OCI-LY1 (cell line): ENCODE data around the gene SMYD3.

Experiments
- H2AFZ ChIP-seq: fragments of 200-600 bp; sonication (generic), shearing (Covaris generic); 2 replicates; pipeline ENCODE4 v1.6.0; 2014; ENCODE audit warnings: antibody characterized with exemption, mild to moderate bottlenecking, low read length
- H3F3A ChIP-seq: fragments of 200-600 bp; sonication (generic), shearing (Covaris generic); 2 replicates; pipeline ENCODE4 v1.6.0; 2014; ENCODE audit warnings: mild to moderate bottlenecking, antibody characterized with exemption, low read length, moderate library complexity; ENCODE audit not compliant: insufficient read depth
- H3K27ac ChIP-seq: fragments of 200-600 bp; sonication (generic); 2 replicates; pipeline ENCODE4 v1.5.1; 2014; ENCODE audit warnings: low read length, mixed run types, mild to moderate bottlenecking, low read depth; ENCODE audit not compliant: poor library complexity, severe bottlenecking
- H3K27me3 ChIP-seq: fragments of 200-600 bp; sonication (generic); 2 replicates; pipeline ENCODE4 v1.6.0; 2014; ENCODE audit warnings: antibody characterized with exemption, mild to moderate bottlenecking, low read length, moderate library complexity; ENCODE audit not compliant: insufficient read depth
- H3K36me3 ChIP-seq: fragments of 200-600 bp; sonication (generic); 2 replicates; pipeline ENCODE4 v1.6.1; 2014; ENCODE audit warnings: mild to moderate bottlenecking, antibody characterized with exemption, low read length, moderate library complexity, mixed read lengths; ENCODE audit not compliant: insufficient read depth
- H3K4me1 ChIP-seq: fragments of 200-600 bp; sonication (generic); 2 replicates; pipeline ENCODE4 v1.5.1; 2014; ENCODE audit warnings: mild to moderate bottlenecking, low read length, moderate library complexity; ENCODE audit not compliant: insufficient read depth, severe bottlenecking
- H3K4me2 ChIP-seq: fragments of 200-600 bp; sonication (generic), shearing (Covaris generic); 2 replicates; pipeline ENCODE4 v1.6.1; 2014; ENCODE audit warnings: low read length
- H3K4me3 ChIP-seq: fragments of 200-600 bp; sonication (generic); 2 replicates; pipeline ENCODE4 v1.5.1; 2014; ENCODE audit warnings: low read length, low read depth, mild to moderate bottlenecking, mixed read lengths; ENCODE audit not compliant: poor library complexity, severe bottlenecking
- H3K79me2 ChIP-seq: fragments of 200-600 bp; shearing (Covaris generic); 2 replicates; pipeline ENCODE4 v1.6.1; 2016; ENCODE audit warnings: mixed run types, low read length, mixed read lengths; ENCODE audit not compliant: insufficient read depth
- H3K9ac ChIP-seq: fragments of 200-600 bp; sonication (generic), shearing (Covaris generic); 2 replicates; pipeline ENCODE4 v1.6.1; 2014; ENCODE audit warnings: mild to moderate bottlenecking, low read length, mixed read lengths
- H3K9me2 ChIP-seq: fragments of 200-600 bp; sonication (generic), shearing (Covaris generic); 2 replicates; pipeline ENCODE4 v1.6.1; 2014; ENCODE audit warnings: low read depth, mild to moderate bottlenecking, low read length, mixed read lengths
- H3K9me3 ChIP-seq: fragments of 200-600 bp; shearing (Covaris generic); 2 replicates; pipeline ENCODE4 v1.6.1; 2014; ENCODE audit warnings: low read length, mixed read lengths
- H4K20me1 ChIP-seq: fragments of 200-600 bp; sonication (generic), shearing (Covaris generic); 2 replicates; pipeline ENCODE4 v1.6.0; 2016; ENCODE audit warnings: mild to moderate bottlenecking, low read length; ENCODE audit not compliant: insufficient read depth
- CTCF ChIP-seq: fragments of 200-600 bp; sonication (generic), shearing (Covaris generic); IDR thresholded peaks from 2 replicates; pipeline ENCODE4 v1.5.1; 2017; ENCODE audit warnings: mild to moderate bottlenecking, antibody characterized with exemption, low read length, moderate library complexity, mixed read lengths
- EZH2 ChIP-seq: fragments of 200-600 bp; sonication (generic), shearing (Covaris generic); IDR thresholded peaks from 2 replicates; pipeline ENCODE4 v1.8.0; 2017; ENCODE audit warnings: borderline replicate concordance, mixed run types, mild to moderate bottlenecking, antibody characterized with exemption, low read length, moderate library complexity, mixed read lengths

The SMYD3 gene

GRCh38 chr1:246309247-246309884, 197.7 kb downstream of the SMYD3 start:
- H3K27ac ChIP-seq = no peak overlapping the region
- no peak overlapping the region for H3K4me2 ChIP-seq
- no peaks in the 10 kb centered on the region for H3K79me2 ChIP-seq
- H3K36me3 ChIP-seq = 0 out of 2 replicates have a peak, but pooled peaks cover 7% of the 10 kb centered on the region
- H3K27me3 ChIP-seq = no peaks in the 10 kb centered on the region
- no peak overlapping the region for H3K9ac ChIP-seq
- TF ChIP-seq CTCF = no peak
- TF ChIP-seq EZH2 = no peak
- H4K20me1 ChIP-seq = no peaks in the 10 kb centered on the region
- H3K9me2 ChIP-seq = no peaks in the 10 kb centered on the region
- H3F3A ChIP-seq = no peaks in the 10 kb centered on the region
- H2AFZ ChIP-seq = no peak overlapping the region
- no peak overlapping the region for H3K4me3 ChIP-seq
- no peaks in the 10 kb centered on the region for H3K9me3 ChIP-seq
- H3K4me1 ChIP-seq = peaks cover 3% of the 10 kb centered on the region

GRCh38 chr1:246308533-246309075, 198.5 kb downstream of the SMYD3 start:
- no peak overlapping the region for H3K9ac ChIP-seq
- H3K27me3 ChIP-seq = no peaks in the 10 kb centered on the region
- no peak overlapping the region for H3K4me3 ChIP-seq
- no peaks in the 10 kb centered on the region for H3K79me2 ChIP-seq
- H3K27ac ChIP-seq = no peak overlapping the region
- H3F3A ChIP-seq = no peaks in the 10 kb centered on the region
- no peaks in the 10 kb centered on the region for H3K9me2 ChIP-seq
- H3K36me3 ChIP-seq = 0 out of 2 replicates have a peak, but pooled peaks cover 7% of the 10 kb centered on the region
- no peak for TF ChIP-seq CTCF
- no peak for TF ChIP-seq EZH2
- H4K20me1 ChIP-seq = no peaks in the 10 kb centered on the region
- no peaks in the 10 kb centered on the region for H3K9me3 ChIP-seq
- H3K4me1 ChIP-seq = peaks cover 3% of the 10 kb centered on the region
- no peak overlapping the region for H3K4me2 ChIP-seq
- H2AFZ ChIP-seq = no peak overlapping the region

DNA sequence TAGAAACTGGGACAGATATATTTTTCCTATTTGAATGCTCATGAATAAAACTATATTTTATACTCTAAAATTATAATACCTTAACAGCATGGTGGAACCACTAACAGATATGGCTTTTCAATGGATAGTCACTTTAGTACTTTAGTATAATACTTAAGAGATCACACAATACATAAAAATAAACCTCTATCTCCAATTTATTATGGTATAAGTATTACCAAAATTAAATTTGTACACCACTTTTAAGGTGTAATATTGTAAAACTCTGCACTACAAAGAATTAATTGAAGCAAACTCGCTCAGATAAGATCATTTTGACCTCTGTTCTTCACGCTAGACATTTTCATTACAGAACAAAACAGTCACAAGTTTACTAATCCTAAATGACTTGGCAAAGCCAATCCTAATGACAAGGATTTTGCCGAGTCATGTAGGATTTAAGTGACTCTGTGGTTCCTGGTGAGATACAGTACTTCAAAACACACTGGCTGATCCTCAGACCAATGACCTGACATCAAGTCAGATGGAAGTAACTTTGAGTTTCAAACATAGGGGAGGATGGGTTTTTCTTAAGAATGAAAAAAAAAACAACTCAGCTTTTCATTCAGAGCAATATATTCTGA, 200.6 kb downstream of the SMYD3 start:
- Histone ChIP-seq H3K4me1 (peaks cover 3% of the 10 kb centered on the region), H3K4me2 (no peak overlapping the region), H4K20me1 (no peaks in the 10 kb centered on the region), H3K79me2 (no peaks in the 10 kb centered on the region), H3F3A (no peaks in the 10 kb centered on the region), H3K4me3 (no peak overlapping the region), H2AFZ (no peak overlapping the region), H3K36me3 (0 out of 2 replicates have a peak, but pooled peaks cover 7% of the 10 kb centered on the region), H3K9me2 (no peaks in the 10 kb centered on the region), H3K9me3 (no peaks in the 10 kb centered on the region), H3K9ac (no peak overlapping the region), H3K27ac (no peak overlapping the region), H3K27me3 (no peaks in the 10 kb centered on the region)
- no peak for TF ChIP-seq CTCF
- TF ChIP-seq EZH2 = no peak
